Psoas muscle (tissue), 8 donors: ENCODE measurements around the gene LMF1. TPM values are rescaled to one million over a fixed set of nuclear protein-coding genes. Genes with fewer than 3 reads are reported as not detected.
A peak's percentile ranks its signal among the peaks of the same experiment; 100 is the strongest.

Experiments used
- ATAC-seq, 4 donors: fragments of 200-7000 bp; cut with Tn5 transposase; one replicate each; pipeline ENCODE4 v1.9.1; 2020; ENCODE audit warnings: moderate library complexity in 3 of 4, mild to moderate bottlenecking in 2 of 4
- DNase-seq, 2 donors: peaks; one replicate each; pipeline ENCODE4 v3.0.0-alpha.2; 2020
- H3K27ac ChIP-seq: fragments of 200-600 bp; one replicate; pipeline ENCODE4 v1.8.0; 2022
- H3K27me3 ChIP-seq, 3 donors: fragments of 200-600 bp in 1 of 3; one replicate each; pipeline versions ENCODE4 v1.6.1 to v1.8.0; 2013 to 2022; ENCODE audit warnings: low read length in 2 of 3, mild to moderate bottlenecking in 2 of 3, moderate library complexity in 1 of 3; ENCODE audit not compliant: insufficient read depth in 3 of 3
- H3K36me3 ChIP-seq, 2 donors: fragments of 200-600 bp in 1 of 2; one replicate each; pipeline versions ENCODE4 v1.6.1 to v1.8.0; 2013 to 2022; ENCODE audit warnings: low read depth in 1 of 2, mild to moderate bottlenecking in 1 of 2, moderate library complexity in 1 of 2; ENCODE audit not compliant: insufficient read depth in 1 of 2
- H3K4me1 ChIP-seq: fragments of 200-600 bp; one replicate; pipeline ENCODE4 v1.8.0; 2022
- H3K4me3 ChIP-seq: fragments of 200-600 bp; one replicate; pipeline ENCODE4 v1.8.0; 2022; ENCODE audit warnings: mild to moderate bottlenecking
- H3K9me3 ChIP-seq: fragments of 200-600 bp; one replicate; pipeline ENCODE4 v1.8.0; 2022
- CTCF ChIP-seq: fragments of 200-600 bp; IDR thresholded peaks from one replicate; pipeline ENCODE4 v1.8.0; 2022; ENCODE audit warnings: antibody characterized with exemption
- WGBS, 3 donors: extraction: QIAGEN DNeasy Blood & Tissue Kit; methylation state at CpG; one replicate each; pipeline versions ENCODE4 v1.1.6 to v1.1.7; 2013; 5-methylcytosine and 5-hydroxymethylcytosine counted together
- intact Hi-C, 2 donors: fragments of 100-400 bp; cut with DNase I; formaldehyde crosslinking; loops; one replicate each; pipeline versions ENCODE4 v1.11.0 to v1.14.2; 2022
- polyA plus RNA-seq, 3 donors: library from polyadenylated mRNA; stranded (reverse); fragments of 200-250 nt; gene quantifications; one replicate each; pipeline ENCODE4 v1.2.3, GENCODE V29; 2013
- total RNA-seq, 4 donors: library from RNA; stranded (reverse); fragmentation: NEBNext Ultra II Directional in 2 of 4; extraction: Animal tissue kit (Norgen Biotek cat#: 25700) in 2 of 4; gene quantifications; one replicate each; pipeline versions ENCODE4 v1.2.1 to v1.2.4, GENCODE V29; 2021 to 2023
- donor health status: healthy with polysubstance abuse.
- donor health status: DM: no; HTN: no; CAD: no; lungs with moderate emphysema.
- donor health status: Bipolar disorder and iron deficiency.
- donor health status: healthy.
- donor health status: DM: yes; HTN: yes; CAD: no.
- donor health status: DM: no; HTN: no; CAD: no.
- donor health status: DM: no; HTN: no; CAD: no.
- donor health status: DM: yes; HTN: yes; CAD: no.

LMF1 gene
- total and polyA plus RNA-seq, 7 donors, result 1.9 to 9.0 (median 4.0) TPM

GRCh38 chr16:897701-898100 lies 73.1 kb downstream of the LMF1 start:
- Histone ChIP-seq H3K27me3 (no peaks in the 10 kb centered on the region), H3K27ac (no peak overlapping the region), H3K4me1 (no peaks in the 10 kb centered on the region), H3K36me3 (no peaks in the 10 kb centered on the region), H3K4me3 (no peak overlapping the region), H3K9me3 (no peaks in the 10 kb centered on the region)
- no peak for TF ChIP-seq CTCF
- intact Hi-C loops, result no loop called here
- ATAC-seq (no peak), DNase-seq (peak; percentile 2 to 9)
- 52 to 75% (median 53%) methylated on average over 14 of the region's 14 CpGs for WGBS, 3 donors

- DNase-seq, result peak in 1 of 2 donors; percentile 7
- no peak for ATAC-seq
- no peak for TF ChIP-seq CTCF
- no peaks in the 10 kb centered on the region for H3K9me3 ChIP-seq
- no peaks in the 10 kb centered on the region for H3K27me3 ChIP-seq
- H3K4me1 ChIP-seq, result no peaks in the 10 kb centered on the region
- H3K27ac ChIP-seq, result no peak overlapping the region
- H3K4me3 ChIP-seq, result no peak overlapping the region
- H3K36me3 ChIP-seq, result no peaks in the 10 kb centered on the region
- 81 to 90% (median 82%) methylated on average over 18 of the region's 18 CpGs for WGBS, 3 donors
- intact Hi-C loops, result no loop called here
Measured at GRCh38 chr16:897200-897543, 73.6 kb downstream of the LMF1 start.

- H3K27me3 ChIP-seq, result no peaks in the 10 kb centered on the region
- TF ChIP-seq CTCF, result no peak
- H3K36me3 ChIP-seq, result no peaks in the 10 kb centered on the region
- intact Hi-C loops, result no loop called here
- DNase-seq (peak in 1 of 2 donors; percentile 8), ATAC-seq (no peak)
- no peak overlapping the region for H3K27ac ChIP-seq
- H3K4me1 ChIP-seq, result no peaks in the 10 kb centered on the region
- no peak overlapping the region for H3K4me3 ChIP-seq
- 63 to 75% (median 64%) methylated on average over 33 of the region's 33 CpGs for WGBS, 3 donors
- H3K9me3 ChIP-seq, result no peaks in the 10 kb centered on the region
Measured at GRCh38 chr16:896261-897199, 74.3 kb downstream of the LMF1 start.

- no peak for ATAC-seq
- Histone ChIP-seq H3K9me3 (no peaks in the 10 kb centered on the region), H3K4me3 (no peak overlapping the region), H3K36me3 (no peaks in the 10 kb centered on the region), H3K4me1 (no peaks in the 10 kb centered on the region), H3K27ac (no peak overlapping the region), H3K27me3 (no peaks in the 10 kb centered on the region)
- intact Hi-C loops, result no loop called here
- no peak for TF ChIP-seq CTCF
- WGBS, 3 donors, result 71 to 88% (median 87%) methylated on average over 24 of the region's 24 CpGs
- DNase-seq, result peak in 1 of 2 donors; percentile 10
Measured at GRCh38 chr16:895371-895770, 75.4 kb downstream of the LMF1 start.
